ENCODE results near the gene KCNH1.

The KCNH1 gene

DNA sequence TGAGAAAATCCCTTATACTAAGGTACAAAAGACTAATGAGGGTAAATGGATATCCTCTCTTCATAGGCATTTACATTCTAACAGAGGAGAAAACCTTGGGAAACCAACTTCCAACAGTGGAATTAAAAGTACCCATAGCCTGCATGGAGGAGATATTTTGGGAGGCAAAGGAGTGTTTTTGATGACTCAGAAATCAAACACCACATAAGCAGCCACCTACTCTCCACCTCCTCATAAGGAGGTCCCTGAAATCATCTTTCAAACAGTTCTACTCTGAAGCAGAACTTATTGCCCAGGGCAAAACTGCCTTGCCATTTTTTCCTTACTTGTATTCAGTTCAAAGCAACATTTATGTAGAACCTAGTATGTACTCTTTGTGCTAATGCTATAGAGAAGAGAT, 211.3 kb downstream of the KCNH1 start:
- no peak for DNase-seq (ENCODE audit: low read depth in 2 of 2)

DNA sequence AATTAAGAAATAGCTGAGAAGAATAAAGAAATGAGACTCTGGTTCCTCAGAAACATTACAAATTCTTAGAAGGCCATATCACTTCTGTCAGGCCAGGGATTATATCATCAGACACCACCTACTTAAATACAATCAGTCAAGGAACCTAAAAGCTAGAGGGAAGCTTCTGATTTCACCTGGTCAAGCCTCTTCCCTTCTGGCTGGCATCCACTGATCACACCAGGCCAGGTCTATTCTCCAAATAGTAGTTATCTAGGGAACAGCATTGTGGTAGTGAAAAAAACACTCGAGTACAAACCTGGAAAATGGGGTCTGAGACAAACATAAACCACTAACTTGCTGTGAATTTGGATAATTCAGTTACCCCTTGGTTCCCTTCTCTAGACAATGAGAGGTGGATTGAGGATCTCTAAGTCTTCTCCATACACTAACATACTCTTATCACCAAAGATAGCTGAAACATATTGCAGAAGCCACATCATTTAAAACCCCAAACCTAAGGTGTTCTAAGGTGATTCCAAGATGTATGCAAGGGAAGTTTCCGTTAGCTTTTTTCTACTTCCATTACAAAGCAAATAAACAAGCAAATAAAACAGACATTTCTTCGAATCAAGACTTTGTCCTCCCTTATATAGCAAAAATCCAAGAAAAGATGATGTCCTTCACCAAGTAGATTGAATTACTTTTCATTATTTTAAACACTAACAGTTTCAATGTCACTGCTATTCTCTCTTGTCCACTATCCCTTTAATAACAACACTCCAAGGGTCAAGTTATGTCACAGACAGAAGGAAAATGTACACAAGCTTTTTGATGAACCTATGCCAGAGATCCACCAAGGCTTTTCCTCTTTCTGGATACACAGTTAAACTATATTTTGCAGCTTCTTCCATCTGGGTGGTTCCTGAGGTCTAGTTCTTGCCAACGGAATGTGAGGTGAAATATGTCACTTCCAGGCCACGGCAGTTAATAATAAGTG, 212.9 kb downstream of the KCNH1 start:
- DNase-seq (ENCODE audit: low read depth in 2 of 2), result no peak

DNA sequence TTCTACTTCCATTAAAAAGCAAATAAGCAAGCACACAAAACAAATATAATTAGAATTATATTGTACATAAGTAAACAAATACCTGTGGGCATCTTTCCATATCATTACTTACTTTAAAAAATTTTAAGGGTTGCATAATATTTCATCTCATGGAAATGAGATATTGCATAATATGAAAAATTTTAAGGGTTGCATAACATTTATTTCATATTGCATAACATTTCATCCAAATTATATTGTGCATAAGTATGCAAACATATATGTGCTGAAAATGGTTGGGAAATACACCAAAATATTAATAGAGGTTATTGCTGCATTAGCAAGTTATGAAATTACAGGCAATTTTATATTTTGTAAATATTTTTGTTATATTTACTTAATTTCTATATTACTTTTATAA, 213.7 kb downstream of the KCNH1 start:
- DNase-seq (ENCODE audit: low read depth in 2 of 2), result no peak

DNA sequence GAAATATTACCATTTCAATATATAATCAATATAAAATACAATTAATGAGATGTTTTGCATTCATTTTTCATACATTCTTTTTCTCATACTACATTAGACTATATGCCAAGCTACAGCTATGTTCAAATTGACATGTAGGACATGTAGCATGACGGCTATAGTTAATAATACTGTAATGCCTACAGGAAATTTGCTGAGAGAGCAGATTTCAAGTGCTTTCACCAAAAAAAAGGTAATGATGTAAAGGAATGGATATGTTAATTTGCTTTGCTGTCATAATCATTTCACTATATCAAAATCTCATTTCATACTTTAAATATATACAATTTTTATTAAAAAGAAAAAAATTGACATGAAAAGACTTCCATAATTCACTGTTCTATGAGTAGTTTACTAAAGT, 215.1 kb downstream of the KCNH1 start:
- no peak for DNase-seq (ENCODE audit: low read depth in 2 of 2)

DNA sequence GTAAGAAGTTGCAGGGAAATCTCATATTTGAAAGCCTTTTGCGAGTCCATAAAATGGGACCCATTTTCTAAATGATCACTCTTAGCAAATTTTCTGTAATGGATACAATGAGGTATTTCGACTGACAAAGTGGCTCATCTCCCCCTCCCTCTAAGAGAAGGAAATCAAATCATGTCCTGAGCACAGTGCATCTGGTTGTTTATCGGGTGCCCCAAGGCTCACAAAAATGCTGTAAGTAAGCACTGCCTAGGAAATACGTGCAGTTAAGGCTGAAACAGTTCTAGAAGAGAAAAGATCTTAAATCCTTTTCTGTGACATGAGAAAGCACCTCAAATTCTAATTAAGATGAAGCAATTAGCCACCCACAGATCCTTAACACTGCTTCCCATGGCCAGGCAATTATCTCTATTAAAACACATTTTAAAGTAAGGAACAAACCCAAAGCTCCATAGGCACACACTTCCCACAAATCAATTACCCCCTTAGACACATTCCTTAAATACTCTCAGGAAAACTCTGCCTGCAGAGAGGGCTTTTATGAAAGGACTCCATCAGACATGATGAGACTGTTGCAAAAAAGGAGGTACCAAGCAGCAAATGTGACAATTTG, 216.3 kb downstream of the KCNH1 start:
- no peak for DNase-seq (ENCODE audit: low read depth in 2 of 2)

DNA sequence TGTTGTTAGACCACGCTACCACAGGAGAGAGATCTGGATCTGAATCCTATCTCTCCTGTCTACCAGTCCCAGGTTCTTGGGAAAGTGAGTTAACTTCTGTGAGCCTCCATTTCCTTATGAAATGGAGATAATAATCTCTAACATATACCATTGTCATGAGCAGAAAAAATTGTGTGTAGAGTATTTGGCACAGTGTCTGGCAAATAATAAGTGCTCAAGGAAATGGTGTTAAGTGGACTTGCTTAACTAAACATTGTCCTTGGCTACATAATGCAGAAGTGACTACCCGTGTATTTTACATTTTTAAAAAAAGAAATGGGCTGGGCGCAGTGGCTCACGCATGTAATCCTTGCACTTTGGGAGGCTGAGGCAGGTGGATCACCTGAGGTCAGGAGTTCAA, 217.4 kb downstream of the KCNH1 start:
- no peak for DNase-seq (ENCODE audit: low read depth in 2 of 2)

DNA sequence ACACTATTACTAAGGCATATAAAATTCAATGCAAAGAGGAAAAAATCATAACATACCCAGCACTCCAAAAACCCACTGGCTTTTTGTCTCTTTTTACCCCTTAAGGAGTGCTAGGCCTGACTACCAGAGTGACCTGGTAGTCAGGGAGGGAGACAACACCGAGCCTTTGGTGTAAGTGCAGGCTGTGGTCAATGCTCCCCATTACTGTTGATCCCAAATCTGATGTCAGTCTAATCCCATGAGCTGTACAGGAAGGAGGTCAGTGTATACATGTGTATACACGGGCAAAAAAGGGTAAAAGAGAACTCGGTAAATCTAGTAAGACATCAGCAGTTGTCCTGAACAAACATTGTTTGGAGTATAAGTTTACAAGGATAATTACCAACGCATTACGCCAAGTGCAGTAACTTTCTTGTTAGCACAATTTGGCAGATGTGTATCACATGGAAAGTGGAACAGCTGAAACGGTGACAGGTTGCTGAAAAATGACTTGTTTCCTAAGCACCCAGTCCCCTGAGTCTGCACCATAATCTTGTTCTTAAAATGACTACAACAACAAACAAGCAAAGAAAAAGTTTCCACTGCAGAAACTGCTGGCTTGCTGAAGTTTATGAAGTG, 217.9 kb downstream of the KCNH1 start:
- no peak for DNase-seq (ENCODE audit: low read depth in 2 of 2)

DNA sequence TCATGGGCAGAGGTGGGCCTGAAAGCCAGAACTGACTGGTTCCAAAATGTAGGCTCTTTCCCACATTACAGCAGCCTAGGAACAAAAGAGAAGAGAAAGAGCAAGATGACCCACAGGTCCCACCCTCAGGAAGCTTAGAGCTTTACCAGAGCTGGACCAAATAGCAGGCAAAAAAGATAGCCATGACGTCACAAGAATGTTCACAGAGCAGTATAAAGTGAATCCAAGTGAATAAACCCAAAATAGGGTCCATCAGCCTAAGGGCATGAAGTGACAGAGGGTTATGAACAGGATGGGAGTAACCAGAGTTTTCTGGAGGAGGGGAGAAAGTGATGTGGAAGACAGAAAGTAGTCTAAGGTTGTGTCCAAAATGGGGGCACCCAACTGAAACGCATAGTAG, 221.2 kb downstream of the KCNH1 start:
- DNase-seq (ENCODE audit: low read depth in 2 of 2), result no peak

DNA sequence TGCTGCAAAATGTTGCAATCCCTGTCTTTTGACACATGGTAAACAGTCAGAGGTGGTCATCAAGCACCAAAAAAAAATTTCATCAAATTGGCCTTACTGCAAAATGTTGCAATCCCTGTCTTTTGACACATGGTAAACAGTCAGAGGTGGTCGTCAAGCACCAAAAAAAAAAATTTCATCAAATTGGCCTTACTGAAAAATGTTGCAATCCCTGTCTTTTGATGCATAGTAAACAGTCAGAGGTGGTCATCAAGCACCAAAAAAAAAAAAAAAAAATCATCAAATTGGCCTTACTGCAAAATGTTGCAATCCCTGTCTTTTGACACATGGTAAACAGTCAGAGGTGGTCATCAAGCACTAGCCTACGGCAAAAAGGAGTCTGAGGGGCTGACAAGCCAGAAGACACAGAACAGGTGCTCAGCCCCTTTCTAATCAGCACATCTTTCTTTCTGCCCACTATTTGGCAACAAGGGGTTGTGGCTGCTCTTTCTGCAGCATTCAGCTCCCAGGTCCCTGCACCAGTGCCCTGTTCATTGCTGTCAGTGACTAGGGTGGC, 223.8 kb downstream of the KCNH1 start:
- DNase-seq (ENCODE audit: low read depth in 2 of 2), result no peak

DNA sequence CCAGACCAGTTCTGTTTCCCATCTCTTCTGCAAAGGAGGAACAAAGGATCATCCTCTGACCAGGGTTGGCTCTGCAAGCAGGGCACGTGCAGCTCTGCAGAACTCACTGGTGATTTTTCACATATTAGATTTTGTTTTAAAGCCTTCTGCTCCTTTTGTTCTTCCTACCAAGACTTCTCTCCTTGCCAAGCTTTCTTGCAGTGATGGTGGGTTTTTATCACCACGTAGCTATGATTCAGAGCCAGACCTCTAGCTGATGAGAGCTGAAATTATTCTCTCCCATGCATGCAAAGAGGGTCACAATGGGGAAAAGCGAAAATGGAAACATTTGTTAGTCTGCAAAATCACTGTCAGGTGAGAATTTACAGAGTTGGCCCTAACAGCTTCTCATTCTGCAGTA, 225.2 kb downstream of the KCNH1 start:
- no peak for DNase-seq (ENCODE audit: low read depth in 2 of 2)

DNA sequence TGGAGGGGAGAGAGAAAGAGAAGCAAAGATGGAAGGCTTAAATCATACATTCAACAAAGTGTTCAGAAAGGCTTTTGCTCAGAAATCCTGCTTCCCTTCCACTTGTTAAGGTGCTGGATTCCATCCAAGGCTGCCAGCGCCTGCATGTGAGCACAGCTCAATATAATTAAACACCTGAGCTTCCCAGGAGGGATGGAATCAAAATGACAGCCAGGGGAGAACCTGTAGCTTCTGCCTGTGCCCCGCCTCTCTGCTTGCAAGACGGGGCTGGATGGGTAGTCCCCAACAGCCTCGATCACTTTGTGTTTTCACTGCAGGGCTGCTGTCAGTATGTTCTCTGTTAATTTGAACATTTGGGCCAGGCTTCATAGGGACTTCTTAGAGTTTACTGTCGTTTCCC, 225.7 kb downstream of the KCNH1 start:
- no peak for DNase-seq (ENCODE audit: low read depth in 2 of 2)

DNA sequence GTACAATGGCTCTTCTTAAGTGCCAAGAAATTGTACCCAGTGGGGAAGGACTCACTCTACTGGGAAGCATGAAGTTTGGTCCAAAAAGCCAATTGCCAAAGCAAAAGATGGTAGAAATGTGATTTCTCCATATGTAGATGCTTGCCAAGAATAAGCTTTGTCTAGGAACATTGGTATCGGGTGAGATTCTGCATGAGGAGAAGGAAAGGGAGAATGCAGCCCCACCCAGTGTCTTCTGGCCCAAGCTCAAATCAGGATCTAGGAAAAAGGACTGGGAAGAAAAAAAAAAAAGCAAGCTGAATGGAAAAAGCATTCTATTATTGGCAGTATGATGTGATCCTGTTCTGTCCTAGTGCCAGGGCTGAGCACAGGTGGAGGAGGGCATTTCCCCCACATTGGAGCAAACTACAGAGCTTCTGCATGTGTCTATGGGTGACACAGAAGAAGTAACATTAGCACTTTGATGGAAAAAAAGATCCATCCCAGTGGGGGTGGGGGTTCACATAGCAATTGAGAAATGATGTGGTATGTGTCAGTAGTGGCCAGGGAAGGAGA, 226.6 kb downstream of the KCNH1 start:
- no peak for DNase-seq (ENCODE audit: low read depth in 2 of 2)

DNA sequence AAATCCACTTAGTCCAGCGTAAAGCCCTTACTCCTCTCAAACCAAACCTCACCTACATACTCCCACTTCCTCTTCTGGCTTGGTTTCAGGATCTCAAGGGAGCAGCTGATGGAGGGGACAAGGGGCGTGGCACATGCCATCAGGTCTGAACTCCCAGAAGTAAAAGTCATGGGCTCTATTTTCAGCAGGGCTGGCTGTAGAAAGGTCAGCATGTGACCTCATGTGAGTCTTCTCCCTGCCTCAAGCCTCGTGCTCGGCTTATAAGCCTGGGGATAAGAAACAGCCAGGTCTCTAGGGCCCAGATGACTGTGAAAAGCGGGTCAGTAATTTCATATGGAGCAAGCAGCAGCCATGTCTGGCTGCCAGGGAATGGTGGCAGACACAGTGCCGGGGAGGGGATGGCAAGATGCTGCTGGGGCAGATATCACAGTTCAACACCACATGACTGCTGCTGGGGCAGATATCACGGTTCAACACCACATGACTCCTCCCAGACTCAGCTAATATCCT, 227.9 kb downstream of the KCNH1 start:
- no peak for DNase-seq (ENCODE audit: low read depth in 2 of 2)

DNA sequence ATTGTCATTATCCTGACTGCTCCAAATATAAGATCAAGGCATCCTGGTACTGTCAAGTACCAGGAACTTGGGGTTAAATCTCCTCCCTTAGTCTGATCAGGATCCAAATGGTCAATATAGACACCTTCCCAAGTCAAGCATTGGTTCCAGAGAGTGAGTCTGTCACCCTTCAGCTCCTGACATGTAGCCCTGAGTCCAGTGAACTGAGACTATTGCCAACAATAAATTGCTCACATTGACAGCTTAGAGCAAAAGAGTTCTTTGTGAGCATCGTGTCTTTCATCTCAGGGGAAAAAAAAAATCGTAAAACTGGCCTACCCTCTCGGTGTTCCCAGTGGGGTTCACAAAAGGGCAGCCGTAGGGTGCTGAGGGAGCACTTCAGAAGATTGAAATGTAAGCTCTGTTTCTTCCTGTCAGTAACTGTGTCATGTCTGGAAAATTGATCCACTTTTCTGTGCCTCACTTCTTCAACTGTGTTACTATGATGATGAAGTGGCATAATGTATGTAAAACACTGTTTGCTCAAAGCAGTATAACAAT, 228.5 kb downstream of the KCNH1 start:
- DNase-seq (ENCODE audit: low read depth in 2 of 2), result no peak

DNA sequence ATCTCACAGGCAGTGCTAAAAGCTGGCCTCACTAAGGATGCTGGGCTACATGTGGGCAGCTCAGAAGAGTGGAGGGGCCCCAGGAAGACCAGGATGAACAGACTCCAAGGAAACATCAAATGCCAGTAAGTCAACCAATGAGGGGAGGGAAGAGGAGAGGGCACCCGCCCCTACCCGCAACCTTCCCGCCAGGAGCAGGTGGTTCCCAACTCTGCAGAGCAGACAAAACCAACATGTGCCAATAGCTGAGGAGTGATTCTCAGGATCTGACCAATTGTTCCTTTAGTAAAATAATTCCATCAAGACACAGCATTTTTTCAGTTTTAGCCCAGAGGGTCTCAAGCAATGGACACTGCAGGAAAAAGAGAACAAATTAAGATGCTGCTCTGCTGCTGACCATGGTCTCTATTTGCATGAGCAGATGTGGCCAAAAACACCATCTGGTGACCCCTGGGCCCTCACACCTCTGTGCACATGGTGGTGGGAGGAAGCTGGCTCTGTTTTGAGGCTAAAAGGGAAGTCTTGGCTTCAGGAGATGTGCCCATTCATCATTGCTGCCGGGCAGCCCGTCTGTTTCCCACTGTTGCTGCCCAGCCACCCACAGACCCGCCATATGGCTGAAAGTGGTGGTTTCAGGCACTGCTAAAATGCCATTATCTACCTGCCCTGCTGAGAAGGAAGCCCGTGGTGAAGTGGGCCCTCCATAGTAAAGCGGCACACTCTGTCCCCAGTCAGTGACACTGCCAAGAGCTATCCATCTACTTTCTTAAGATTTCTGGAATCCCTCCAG, 231.8 kb downstream of the KCNH1 start:
- DNase-seq (ENCODE audit: low read depth in 2 of 2), result no peak

DNA sequence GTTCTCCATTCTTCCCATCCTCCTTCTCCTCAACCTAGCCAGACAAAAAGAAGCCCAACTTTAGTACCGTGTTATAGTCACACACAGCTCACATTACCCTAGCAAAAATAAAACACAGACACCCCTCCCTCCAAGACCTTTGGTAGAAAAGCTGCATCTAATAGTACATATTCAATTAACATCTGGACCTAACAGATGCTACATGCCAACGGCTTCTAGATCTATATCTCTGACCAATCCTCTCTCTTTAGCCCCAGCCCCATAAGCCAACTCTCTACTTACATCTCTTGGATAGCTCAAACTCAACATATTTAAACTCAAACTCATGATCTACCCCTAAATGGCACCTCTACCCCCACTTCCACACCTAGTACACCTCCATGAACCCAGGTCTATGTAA, 233.1 kb downstream of the KCNH1 start:
- DNase-seq (ENCODE audit: low read depth in 2 of 2), result no peak

DNA sequence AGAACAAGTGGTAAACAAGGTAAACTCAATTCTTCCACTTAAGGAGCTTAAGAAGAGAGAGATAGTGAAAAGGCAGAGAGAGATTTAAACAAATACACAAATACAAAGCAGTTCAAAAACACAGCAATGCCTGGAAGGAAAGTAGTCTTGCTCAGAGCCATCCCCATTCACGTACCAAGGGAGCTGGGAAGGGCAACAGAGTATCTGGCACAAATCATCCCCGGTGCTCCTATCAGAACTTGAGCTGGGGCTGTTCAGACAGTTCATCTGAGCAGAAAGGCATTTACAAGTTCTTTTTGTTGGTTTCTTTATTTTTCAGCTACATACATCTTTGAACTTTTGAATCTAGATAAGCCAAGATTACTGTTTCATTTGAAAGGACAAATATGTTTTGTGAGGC, 233.9 kb downstream of the KCNH1 start:
- no peak for DNase-seq (ENCODE audit: low read depth in 2 of 2)

DNA sequence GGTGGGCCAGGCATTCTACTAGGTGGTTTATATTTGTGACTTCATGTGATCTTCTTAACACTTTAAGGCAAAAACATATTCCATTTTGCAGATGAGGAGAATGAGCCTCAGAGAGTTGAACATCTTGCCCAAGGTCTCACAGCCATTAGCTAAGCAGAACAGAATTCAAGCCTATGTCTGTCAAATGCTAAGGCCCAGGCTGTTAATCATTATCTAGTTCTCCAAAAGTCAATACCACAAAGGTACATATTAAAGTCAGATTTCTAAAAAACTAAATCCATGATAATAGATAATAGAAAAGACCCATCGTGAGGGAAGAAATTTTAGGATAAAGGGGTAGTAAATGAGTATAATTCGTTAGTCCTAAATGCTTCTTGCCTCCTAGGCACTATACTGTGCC, 234.3 kb downstream of the KCNH1 start:
- no peak for DNase-seq (ENCODE audit: low read depth in 2 of 2)

DNA sequence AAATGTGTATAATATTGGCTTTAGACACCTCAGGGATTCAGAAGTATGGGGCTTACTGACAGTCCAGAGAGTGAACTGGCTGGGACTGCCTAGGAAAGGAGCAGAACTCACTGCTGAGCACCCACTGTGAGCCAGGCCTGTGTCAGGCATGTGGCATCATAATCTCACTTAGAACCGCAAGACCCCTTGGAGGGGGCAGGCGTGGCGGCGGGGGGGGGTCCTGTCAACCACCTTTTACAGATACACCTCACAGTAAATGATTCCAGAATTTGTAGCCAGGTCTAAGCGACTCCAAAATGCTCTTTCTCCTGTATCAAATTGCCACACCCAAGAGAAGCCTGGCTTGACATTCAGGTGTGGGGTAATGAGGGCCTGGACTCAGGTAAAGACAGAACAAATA, 235.5 kb downstream of the KCNH1 start:
- no peak for DNase-seq (ENCODE audit: low read depth in 2 of 2)

DNA sequence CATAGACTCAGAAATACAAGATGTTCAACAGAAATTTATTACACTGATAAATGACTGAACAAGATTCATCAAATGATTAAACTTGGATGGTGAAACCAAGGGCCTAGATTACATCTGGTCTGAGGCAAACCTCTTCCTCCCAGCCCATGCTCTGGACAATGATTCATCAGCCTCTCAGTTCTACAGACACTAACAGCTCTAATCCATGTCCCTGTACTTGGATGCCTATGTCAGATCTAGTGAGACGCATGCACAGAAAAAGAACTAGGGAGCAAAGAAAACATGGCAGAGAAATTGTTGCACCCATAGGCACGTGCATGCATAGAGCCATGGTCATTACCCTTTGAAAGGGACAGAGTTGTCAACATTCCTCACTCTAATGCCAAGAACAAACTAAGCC, 250.1 kb downstream of the KCNH1 start:
- DNase-seq (ENCODE audit: low read depth in 2 of 2), result no peak

Data from stimulated activated CD4-positive, alpha-beta T cell treated with anti-CD3 and anti-CD28 coated beads, Interleukin-4, amount 100 ng/mL, for 48 hours (primary cell).